PC-3 (cell line): ENCODE measurements around the gene BMP2K. TPM values are rescaled to one million over a fixed set of nuclear protein-coding genes. Genes with fewer than 3 reads are reported as not detected.

Source experiments
- ATAC-seq: fragments of 200-7000 bp; cut with Tn5 transposase; 2 replicates; pipeline ENCODE4 v1.9.1; 2020; ENCODE audit warnings: mild to moderate bottlenecking, moderate library complexity
- BruUV-seq: library from RNA; stranded (reverse); fragments of 400-500 nt; replicated peaks from 2 replicates; lab custom pipeline; 2021; lab: Mats Ljungman, UMichigan
- CTCF ChIA-PET: fragments of 300-600 bp; sonication (Branson Sonifier 250); formaldehyde crosslinking; loops from one replicate; lab custom pipeline; 2022; ENCODE audit warnings: antibody characterized with exemption; lab: Charles Lee
- POLR2A ChIA-PET: fragments of 300-600 bp; sonication (Branson Sonifier 250); formaldehyde crosslinking; loops from one replicate; lab custom pipeline; 2022; ENCODE audit warnings: antibody characterized with exemption; ENCODE audit not compliant: unreplicated experiment; lab: Charles Lee
- DNase-seq: peaks from one replicate; pipeline ENCODE4 v3.0.0-alpha.2; 2015
- H2AFZ ChIP-seq: fragments of 300-600 bp; sonication (generic); 2 replicates; pipeline ENCODE4 v1.6.0; 2016; ENCODE audit warnings: antibody characterized with exemption, low read length
- H3F3A ChIP-seq: fragments of 300-600 bp; sonication (generic); one replicate; pipeline ENCODE4 v1.6.0; 2017; ENCODE audit warnings: antibody characterized with exemption, low read length, control low read depth, mild to moderate bottlenecking; ENCODE audit not compliant: unreplicated experiment
- H3K27ac ChIP-seq: fragments of 300-600 bp; sonication (generic); 2 replicates; pipeline ENCODE4 v1.5.1; 2016; ENCODE audit warnings: mild to moderate bottlenecking, low read length
- H3K27me3 ChIP-seq: fragments of 300-600 bp; sonication (generic); 2 replicates; pipeline ENCODE4 v1.6.1; 2016; ENCODE audit warnings: low read length, mixed read lengths
- H3K36me3 ChIP-seq: fragments of 300-600 bp; sonication (generic); 2 replicates; pipeline ENCODE4 v1.6.1; 2016; ENCODE audit warnings: low read depth, mixed run types, low read length, mixed read lengths
- H3K4me1 ChIP-seq: fragments of 300-600 bp; sonication (generic); 2 replicates; pipeline ENCODE4 v1.5.1; 2016; ENCODE audit warnings: low read length; ENCODE audit not compliant: insufficient read depth
- H3K4me2 ChIP-seq: fragments of 300-600 bp; sonication (generic); 2 replicates; pipeline ENCODE4 v1.6.0; 2016; ENCODE audit warnings: low read length
- H3K4me3 ChIP-seq: fragments of 300-600 bp; sonication (generic); 2 replicates; pipeline ENCODE4 v1.5.1; 2016; ENCODE audit warnings: mild to moderate bottlenecking, low read length, mixed read lengths
- H3K79me2 ChIP-seq: fragments of 300-600 bp; sonication (generic); 2 replicates; pipeline ENCODE4 v1.6.1; 2017; ENCODE audit warnings: low read length, mixed read lengths
- H3K9ac ChIP-seq: fragments of 300-600 bp; sonication (generic); 2 replicates; pipeline ENCODE4 v1.6.0; 2016; ENCODE audit warnings: mild to moderate bottlenecking, low read length
- H3K9me2 ChIP-seq: fragments of 300-600 bp; sonication (generic); replicated peaks from 2 replicates; pipeline ENCODE4 v1.6.1; 2016; ENCODE audit warnings: mixed run types, low read length, mixed read lengths
- H3K9me3 ChIP-seq: fragments of 300-600 bp; sonication (generic); 2 replicates; pipeline ENCODE4 v1.6.1; 2016; ENCODE audit warnings: low read length, mixed read lengths
- H4K20me1 ChIP-seq: fragments of 300-600 bp; sonication (generic); 2 replicates; pipeline ENCODE4 v1.6.1; 2016; ENCODE audit warnings: low read length, mixed read lengths
- CTCF ChIP-seq: fragments of 300-600 bp; sonication (generic); conservative IDR thresholded peaks from 2 replicates; pipeline ENCODE4 v1.5.1; 2017; ENCODE audit warnings: antibody characterized with exemption, low read depth, mild to moderate bottlenecking, low read length
- EZH2 ChIP-seq: fragments of 300-600 bp; sonication (generic); IDR thresholded peaks from one replicate; pipeline ENCODE4 v1.6.1; 2017; ENCODE audit warnings: antibody characterized with exemption, mild to moderate bottlenecking, low read length; ENCODE audit not compliant: unreplicated experiment
- EZH2phosphoT487 ChIP-seq: fragments of 300-600 bp; sonication (generic); IDR thresholded peaks from 2 replicates; pipeline ENCODE4 v1.6.1; 2018; ENCODE audit warnings: mild to moderate bottlenecking, antibody characterized with exemption, low read length, borderline replicate concordance
- intact Hi-C: fragments of 100-400 bp; cut with micrococcal nuclease; formaldehyde crosslinking; loops from 2 replicates; pipeline ENCODE4 v1.9.0; 2023
- total RNA-seq: library from RNA; depleted of rRNA; stranded (reverse); fragments of >200 nt; gene quantifications from 2 replicates; pipeline ENCODE4 v1.2.3, GENCODE V29; 2014

Gene BMP2K
- total RNA-seq, 1 experiment from 2014 or later: 24.5 TPM

GRCh38 chr4:78944381-78944780 is 168.2 kb downstream of the BMP2K start:
- no peaks in the 10 kb centered on the region for H3K79me2 ChIP-seq
- H3K27ac ChIP-seq: no peak overlapping the region
- DNase-seq (no peak), ATAC-seq (no peak)
- H3K4me1 ChIP-seq: no peaks in the 10 kb centered on the region; the same call in 1 of the 2 replicates
- H3K9me3 ChIP-seq: no peaks in the 10 kb centered on the region
- BruUV-seq: no TSS peak
- H2AFZ ChIP-seq: no peak overlapping the region
- H3K36me3 ChIP-seq: no peaks in the 10 kb centered on the region
- no peaks in the 10 kb centered on the region for H3K9me2 ChIP-seq
- H3K4me3 ChIP-seq: no peak overlapping the region
- ChIA-PET CTCF (no interaction called here), POLR2A (no interaction called here)
- H3K9ac ChIP-seq: no peak overlapping the region
- no peaks in the 10 kb centered on the region for H3F3A ChIP-seq
- H3K27me3 ChIP-seq: peaks cover 9% of the 10 kb centered on the region; the same call in 1 of the 2 replicates
- H4K20me1 ChIP-seq: no peaks in the 10 kb centered on the region
- TF ChIP-seq CTCF (no peak), EZH2phosphoT487 (no peak), EZH2 (no peak)
- intact Hi-C loops: no loop called here
- H3K4me2 ChIP-seq: no peak overlapping the region

- H3K4me3 ChIP-seq: no peak overlapping the region
- no peaks in the 10 kb centered on the region for H3K9me2 ChIP-seq
- no peaks in the 10 kb centered on the region for H3F3A ChIP-seq
- ChIA-PET POLR2A (no interaction called here), CTCF (no interaction called here)
- no peaks in the 10 kb centered on the region for H3K9me3 ChIP-seq
- no peak overlapping the region for H3K9ac ChIP-seq
- TF ChIP-seq CTCF (no peak), EZH2 (no peak), EZH2phosphoT487 (no peak)
- H4K20me1 ChIP-seq: no peaks in the 10 kb centered on the region
- H3K4me2 ChIP-seq: no peak overlapping the region
- no peak for ATAC-seq
- H3K27ac ChIP-seq: no peak overlapping the region
- intact Hi-C loops: no loop called here
- H2AFZ ChIP-seq: no peak overlapping the region
- no peaks in the 10 kb centered on the region for H3K4me1 ChIP-seq
- no TSS peak for BruUV-seq
- H3K79me2 ChIP-seq: no peaks in the 10 kb centered on the region
- H3K27me3 ChIP-seq: peaks cover 9% of the 10 kb centered on the region; the same call in 1 of the 2 replicates
- DNase-seq: no peak
- no peaks in the 10 kb centered on the region for H3K36me3 ChIP-seq
These were observed 169.6 kb downstream of the BMP2K start for GRCh38 chr4:78945651-78946179.

GRCh38 chr4:78949735-78950134 is 173.6 kb downstream of the BMP2K start:
- intact Hi-C loops: loop anchor here (5.0 to 10.0 kb wide), 4 partner anchors 78 to 1268 kb away; no protein-coding TSS in a partner anchor
- POLR2A ChIA-PET: no interaction called here
- TF ChIP-seq EZH2phosphoT487: no peak
- no peak for TF ChIP-seq CTCF
- no peak for TF ChIP-seq EZH2
- H3K4me1 ChIP-seq: no peaks in the 10 kb centered on the region
- H3K9me2 ChIP-seq: no peaks in the 10 kb centered on the region
- CTCF ChIA-PET: no interaction called here
- no peaks in the 10 kb centered on the region for H3K79me2 ChIP-seq
- no peaks in the 10 kb centered on the region for H3F3A ChIP-seq
- no peaks in the 10 kb centered on the region for H3K9me3 ChIP-seq
- no peak overlapping the region for H3K27ac ChIP-seq
- peaks cover 9% of the 10 kb centered on the region; the same call in 1 of the 2 replicates for H3K27me3 ChIP-seq
- no peaks in the 10 kb centered on the region for H3K36me3 ChIP-seq
- DNase-seq: no peak
- no TSS peak for BruUV-seq
- no peak overlapping the region for H2AFZ ChIP-seq
- H3K4me3 ChIP-seq: no peak overlapping the region
- no peak for ATAC-seq
- no peaks in the 10 kb centered on the region for H4K20me1 ChIP-seq
- no peak overlapping the region for H3K4me2 ChIP-seq
- H3K9ac ChIP-seq: no peak overlapping the region
